Measurements from ENCODE around the gene CACNB1.

CACNB1 gene

GRCh38 chr17:39209317-39210092 lies 12.0 kb upstream of the CACNB1 start (continued):
- TF ChIP-seq ZNF398 (tag by site-specific recombination; IDR thresholded peaks at IDR 0.05) = peak; percentile 91
- TF ChIP-seq, protein P1, sequence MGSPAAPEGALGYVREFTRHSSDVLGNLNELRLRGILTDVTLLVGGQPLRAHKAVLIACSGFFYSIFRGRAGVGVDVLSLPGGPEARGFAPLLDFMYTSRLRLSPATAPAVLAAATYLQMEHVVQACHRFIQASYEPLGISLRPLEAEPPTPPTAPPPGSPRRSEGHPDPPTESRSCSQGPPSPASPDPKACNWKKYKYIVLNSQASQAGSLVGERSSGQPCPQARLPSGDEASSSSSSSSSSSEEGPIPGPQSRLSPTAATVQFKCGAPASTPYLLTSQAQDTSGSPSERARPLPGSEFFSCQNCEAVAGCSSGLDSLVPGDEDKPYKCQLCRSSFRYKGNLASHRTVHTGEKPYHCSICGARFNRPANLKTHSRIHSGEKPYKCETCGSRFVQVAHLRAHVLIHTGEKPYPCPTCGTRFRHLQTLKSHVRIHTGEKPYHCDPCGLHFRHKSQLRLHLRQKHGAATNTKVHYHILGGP (tag by site-specific recombination; IDR thresholded peaks at IDR 0.05) = no peak
- TF ChIP-seq GLI2 (tag by site-specific recombination; IDR thresholded peaks at IDR 0.05; ENCODE audit: borderline replicate concordance, low read depth) = no peak
- TF ChIP-seq GFI1B (tag by site-specific recombination; IDR thresholded peaks at IDR 0.05) = no peak
- no peak for TF ChIP-seq ZNF174 (tag by site-specific recombination; IDR thresholded peaks at IDR 0.05)
- TF ChIP-seq ZNF660 (tag by site-specific recombination; IDR thresholded peaks at IDR 0.05) = no peak
- no peak for TF ChIP-seq ZNF426 (tag by site-specific recombination; IDR thresholded peaks at IDR 0.05)
- TF ChIP-seq, protein P2, sequence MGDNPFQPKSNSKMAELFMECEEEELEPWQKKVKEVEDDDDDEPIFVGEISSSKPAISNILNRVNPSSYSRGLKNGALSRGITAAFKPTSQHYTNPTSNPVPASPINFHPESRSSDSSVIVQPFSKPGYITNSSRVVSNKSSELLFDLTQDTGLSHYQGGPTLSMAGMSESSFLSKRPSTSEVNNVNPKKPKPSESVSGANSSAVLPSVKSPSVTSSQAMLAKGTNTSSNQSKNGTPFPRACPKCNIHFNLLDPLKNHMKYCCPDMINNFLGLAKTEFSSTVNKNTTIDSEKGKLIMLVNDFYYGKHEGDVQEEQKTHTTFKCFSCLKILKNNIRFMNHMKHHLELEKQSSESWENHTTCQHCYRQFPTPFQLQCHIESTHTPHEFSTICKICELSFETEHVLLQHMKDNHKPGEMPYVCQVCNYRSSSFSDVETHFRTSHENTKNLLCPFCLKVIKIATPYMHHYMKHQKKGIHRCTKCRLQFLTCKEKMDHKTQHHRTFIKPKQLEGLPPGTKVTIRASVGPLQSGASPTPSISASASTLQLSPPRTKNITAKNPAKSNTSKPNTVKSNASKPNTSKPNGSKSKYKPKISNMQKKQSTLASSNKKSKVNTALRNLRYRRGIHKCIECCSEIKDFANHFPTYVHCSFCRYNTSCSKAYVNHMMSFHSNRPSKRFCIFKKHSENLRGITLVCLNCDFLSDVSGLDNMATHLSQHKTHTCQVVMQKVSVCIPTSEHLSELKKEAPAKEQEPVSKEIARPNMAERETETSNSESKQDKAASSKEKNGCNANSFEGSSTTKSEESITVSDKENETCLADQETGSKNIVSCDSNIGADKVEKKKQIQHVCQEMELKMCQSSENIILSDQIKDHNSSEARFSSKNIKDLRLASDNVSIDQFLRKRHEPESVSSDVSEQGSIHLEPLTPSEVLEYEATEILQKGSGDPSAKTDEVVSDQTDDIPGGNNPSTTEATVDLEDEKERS (tag by site-specific recombination; IDR thresholded peaks at IDR 0.05) = no peak
- TF ChIP-seq ZNF658 (tag by site-specific recombination; IDR thresholded peaks at IDR 0.05) = no peak
- TF ChIP-seq ZFHX2 (tag by site-specific recombination; conservative IDR thresholded peaks at IDR 0.05) = peak; percentile 95
- TF ChIP-seq YY1 (tag by site-specific recombination; IDR thresholded peaks at IDR 0.05) = no peak
- no peak for TF ChIP-seq BCL11A (tag by site-specific recombination; IDR thresholded peaks at IDR 0.05; ENCODE audit: low read depth)
- TF ChIP-seq KLF7 (tag by site-specific recombination; IDR thresholded peaks at IDR 0.05; ENCODE audit: borderline replicate concordance) = no peak
- no peak for TF ChIP-seq ZNF266 (tag by site-specific recombination; IDR thresholded peaks at IDR 0.05; ENCODE audit: low read depth)
- TF ChIP-seq ZBTB49 (tag by site-specific recombination; IDR thresholded peaks at IDR 0.05; ENCODE audit: low read depth) = no peak
- TF ChIP-seq KLF9 (tag by site-specific recombination; IDR thresholded peaks at IDR 0.05; ENCODE audit: low read depth) = 0 out of 2 replicates have a peak, but pooled peaks have one; percentile 29
- TF ChIP-seq ZNF433 (tag by site-specific recombination; IDR thresholded peaks at IDR 0.05; ENCODE audit: low read depth) = no peak
- peak; percentile 33 for TF ChIP-seq ZBTB8A (tag by site-specific recombination; IDR thresholded peaks at IDR 0.05)
- no peak for TF ChIP-seq ZNF239 (tag by site-specific recombination; IDR thresholded peaks at IDR 0.05)
- TF ChIP-seq ZNF184 (tag by site-specific recombination; IDR thresholded peaks at IDR 0.05) = no peak
- TF ChIP-seq ZNF140 (tag by site-specific recombination; IDR thresholded peaks at IDR 0.05) = no peak
- TF ChIP-seq ZBTB21 (tag by site-specific recombination; IDR thresholded peaks at IDR 0.05) = peak; percentile 38; the same call in 1 of the 2 replicates
- TF ChIP-seq ZFP3 (tag by site-specific recombination; IDR thresholded peaks at IDR 0.05; ENCODE audit: low read depth) = no peak
- TF ChIP-seq, protein P3, sequence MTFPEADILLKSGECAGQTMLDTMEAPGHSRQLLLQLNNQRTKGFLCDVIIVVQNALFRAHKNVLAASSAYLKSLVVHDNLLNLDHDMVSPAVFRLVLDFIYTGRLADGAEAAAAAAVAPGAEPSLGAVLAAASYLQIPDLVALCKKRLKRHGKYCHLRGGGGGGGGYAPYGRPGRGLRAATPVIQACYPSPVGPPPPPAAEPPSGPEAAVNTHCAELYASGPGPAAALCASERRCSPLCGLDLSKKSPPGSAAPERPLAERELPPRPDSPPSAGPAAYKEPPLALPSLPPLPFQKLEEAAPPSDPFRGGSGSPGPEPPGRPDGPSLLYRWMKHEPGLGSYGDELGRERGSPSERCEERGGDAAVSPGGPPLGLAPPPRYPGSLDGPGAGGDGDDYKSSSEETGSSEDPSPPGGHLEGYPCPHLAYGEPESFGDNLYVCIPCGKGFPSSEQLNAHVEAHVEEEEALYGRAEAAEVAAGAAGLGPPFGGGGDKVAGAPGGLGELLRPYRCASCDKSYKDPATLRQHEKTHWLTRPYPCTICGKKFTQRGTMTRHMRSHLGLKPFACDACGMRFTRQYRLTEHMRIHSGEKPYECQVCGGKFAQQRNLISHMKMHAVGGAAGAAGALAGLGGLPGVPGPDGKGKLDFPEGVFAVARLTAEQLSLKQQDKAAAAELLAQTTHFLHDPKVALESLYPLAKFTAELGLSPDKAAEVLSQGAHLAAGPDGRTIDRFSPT (tag by site-specific recombination; IDR thresholded peaks at IDR 0.05) = peak; percentile 68
- peak; percentile 79; the same call in 1 of the 2 replicates for TF ChIP-seq BCL11B (tag by site-specific recombination; IDR thresholded peaks at IDR 0.05; ENCODE audit: low read depth)
- TF ChIP-seq SCRT2 (tag by site-specific recombination; IDR thresholded peaks at IDR 0.05) = no peak
- peak; percentile 35; the same call in 1 of the 2 replicates for TF ChIP-seq ZNF423 (tag by site-specific recombination; IDR thresholded peaks at IDR 0.05)
- no peak for TF ChIP-seq ZNF354C (tag by site-specific recombination; IDR thresholded peaks at IDR 0.05; ENCODE audit: borderline replicate concordance, low read depth)
- TF ChIP-seq ZNF112 (tag by site-specific recombination; IDR thresholded peaks at IDR 0.05) = no peak
- TF ChIP-seq OSR2 (tag by site-specific recombination; IDR thresholded peaks at IDR 0.05) = no peak

Measured in HEK293 (cell line).